HG02840 (cell line): Measurements from ENCODE around the gene PRR29.
"Not testable (repeated sequence)": the region's sequence is repeated elsewhere in the genome, so short reads cannot be mapped to it uniquely, and the experiment has no call there.

Experiments
- ATAC-seq: cut with Tn5 transposase; IDR thresholded peaks from one replicate; pipeline ENCODE4 v1.9.1; 2021; ENCODE audit warnings: mild to moderate bottlenecking, moderate library complexity, moderate number of reproducible peaks; ENCODE audit not compliant: unreplicated experiment, low FRiP score

Gene PRR29

GRCh38 chr17:63973930-63974593, 24.1 kb upstream of the PRR29 start:
- no peak for ATAC-seq

GRCh38 chr17:63974594-63975192, 23.5 kb upstream of the PRR29 start:
- no peak for ATAC-seq

GRCh38 chr17:63975541-63976092, 22.5 kb upstream of the PRR29 start:
- ATAC-seq = no peak

- ATAC-seq = no peak
Measured at GRCh38 chr17:63976702-63977101, 21.4 kb upstream of the PRR29 start.

- no peak for ATAC-seq
Measured at GRCh38 chr17:63978272-63979200, 19.6 kb upstream of the PRR29 start.

- not testable (repeated sequence) for ATAC-seq
Measured at GRCh38 chr17:63982641-63983040, 15.5 kb upstream of the PRR29 start.

- no peak for ATAC-seq
Measured at GRCh38 chr17:63983320-63983719, 14.8 kb upstream of the PRR29 start.

- no peak for ATAC-seq
Measured at GRCh38 chr17:63984236-63984635, 13.9 kb upstream of the PRR29 start.

- ATAC-seq = no peak
Measured at GRCh38 chr17:63984651-63985386, 13.3 kb upstream of the PRR29 start.

- no peak for ATAC-seq
Measured at GRCh38 chr17:63985387-63986140, 12.6 kb upstream of the PRR29 start.

- no peak for ATAC-seq
Measured at GRCh38 chr17:63986821-63987220, 11.3 kb upstream of the PRR29 start.

- no peak for ATAC-seq
Measured at GRCh38 chr17:63987221-63988126, 10.7 kb upstream of the PRR29 start.

- ATAC-seq = no peak
Measured at GRCh38 chr17:63988127-63988478, 10.0 kb upstream of the PRR29 start.

- no peak for ATAC-seq
Measured at GRCh38 chr17:63988741-63989621, 9.2 kb upstream of the PRR29 start.

- ATAC-seq = no peak
Measured at GRCh38 chr17:63989622-63990345, 8.4 kb upstream of the PRR29 start.

- no peak for ATAC-seq
Measured at GRCh38 chr17:63991611-63992010, 6.5 kb upstream of the PRR29 start.

- ATAC-seq = no peak
Measured at GRCh38 chr17:63993368-63993985, 4.7 kb upstream of the PRR29 start.
